ENCODE measurements around the gene TMEM185A.
"Not testable (repeated sequence)": the region's sequence is repeated elsewhere in the genome, so short reads cannot be mapped to it uniquely, and the experiment has no call there.

DNA sequence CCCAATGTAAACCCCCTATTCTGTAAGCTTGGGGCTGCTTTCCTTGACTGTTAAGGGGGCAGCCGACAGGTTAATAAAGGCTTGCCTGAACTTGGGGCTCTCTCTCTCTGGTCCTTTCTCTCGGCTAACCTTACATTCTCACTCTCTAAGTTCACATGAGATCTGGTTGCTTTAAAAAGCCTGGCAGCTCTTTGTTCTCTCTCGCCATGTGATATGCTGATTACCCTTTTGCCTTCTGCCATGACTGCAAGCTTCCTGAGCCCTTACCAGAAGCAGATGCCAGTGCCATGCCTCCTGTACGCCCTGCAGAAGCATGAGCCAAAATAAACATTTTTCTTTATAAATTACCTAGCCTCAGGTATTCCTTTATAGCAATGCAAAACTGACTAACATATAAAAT, 76.3 kb downstream of the TMEM185A start:
- TF ChIP-seq, protein P1, sequence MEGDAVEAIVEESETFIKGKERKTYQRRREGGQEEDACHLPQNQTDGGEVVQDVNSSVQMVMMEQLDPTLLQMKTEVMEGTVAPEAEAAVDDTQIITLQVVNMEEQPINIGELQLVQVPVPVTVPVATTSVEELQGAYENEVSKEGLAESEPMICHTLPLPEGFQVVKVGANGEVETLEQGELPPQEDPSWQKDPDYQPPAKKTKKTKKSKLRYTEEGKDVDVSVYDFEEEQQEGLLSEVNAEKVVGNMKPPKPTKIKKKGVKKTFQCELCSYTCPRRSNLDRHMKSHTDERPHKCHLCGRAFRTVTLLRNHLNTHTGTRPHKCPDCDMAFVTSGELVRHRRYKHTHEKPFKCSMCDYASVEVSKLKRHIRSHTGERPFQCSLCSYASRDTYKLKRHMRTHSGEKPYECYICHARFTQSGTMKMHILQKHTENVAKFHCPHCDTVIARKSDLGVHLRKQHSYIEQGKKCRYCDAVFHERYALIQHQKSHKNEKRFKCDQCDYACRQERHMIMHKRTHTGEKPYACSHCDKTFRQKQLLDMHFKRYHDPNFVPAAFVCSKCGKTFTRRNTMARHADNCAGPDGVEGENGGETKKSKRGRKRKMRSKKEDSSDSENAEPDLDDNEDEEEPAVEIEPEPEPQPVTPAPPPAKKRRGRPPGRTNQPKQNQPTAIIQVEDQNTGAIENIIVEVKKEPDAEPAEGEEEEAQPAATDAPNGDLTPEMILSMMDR (IDR thresholded peaks at IDR 0.05) = not testable (repeated sequence)
- TF ChIP-seq POLR2A, POLR2AphosphoS5 (IDR thresholded peaks at IDR 0.05): not testable (repeated sequence)

All from prostate gland (tissue), 2 donors.